Psoas muscle (tissue), 8 donors: ENCODE data around the gene MYADM. TPM values are rescaled to one million over a fixed set of nuclear protein-coding genes. Genes with fewer than 3 reads are reported as not detected.

Experiments used
- ATAC-seq, 4 donors: fragments of 200-7000 bp; cut with Tn5 transposase; one replicate each; pipeline ENCODE4 v1.9.1; 2020; ENCODE audit warnings: moderate library complexity in 3 of 4, mild to moderate bottlenecking in 2 of 4
- DNase-seq, 2 donors: peaks; one replicate each; pipeline ENCODE4 v3.0.0-alpha.2; 2020
- H3K27ac ChIP-seq: fragments of 200-600 bp; one replicate; pipeline ENCODE4 v1.8.0; 2022
- H3K27me3 ChIP-seq, 3 donors: fragments of 200-600 bp in 1 of 3; one replicate each; pipeline versions ENCODE4 v1.6.1 to v1.8.0; 2013 to 2022; ENCODE audit warnings: low read length in 2 of 3, mild to moderate bottlenecking in 2 of 3, moderate library complexity in 1 of 3; ENCODE audit not compliant: insufficient read depth in 3 of 3
- H3K36me3 ChIP-seq, 2 donors: fragments of 200-600 bp in 1 of 2; one replicate each; pipeline versions ENCODE4 v1.6.1 to v1.8.0; 2013 to 2022; ENCODE audit warnings: low read depth in 1 of 2, mild to moderate bottlenecking in 1 of 2, moderate library complexity in 1 of 2; ENCODE audit not compliant: insufficient read depth in 1 of 2
- H3K4me1 ChIP-seq: fragments of 200-600 bp; one replicate; pipeline ENCODE4 v1.8.0; 2022
- H3K4me3 ChIP-seq: fragments of 200-600 bp; one replicate; pipeline ENCODE4 v1.8.0; 2022; ENCODE audit warnings: mild to moderate bottlenecking
- H3K9me3 ChIP-seq: fragments of 200-600 bp; one replicate; pipeline ENCODE4 v1.8.0; 2022
- WGBS, 3 donors: extraction: QIAGEN DNeasy Blood & Tissue Kit; methylation state at CpG; one replicate each; pipeline versions ENCODE4 v1.1.6 to v1.1.7; 2013; 5-methylcytosine and 5-hydroxymethylcytosine counted together
- intact Hi-C, 2 donors: fragments of 100-400 bp; cut with DNase I; formaldehyde crosslinking; loops; one replicate each; pipeline versions ENCODE4 v1.11.0 to v1.14.2; 2022
- polyA plus RNA-seq, 3 donors: library from polyadenylated mRNA; stranded (reverse); fragments of 200-250 nt; gene quantifications; one replicate each; pipeline ENCODE4 v1.2.3, GENCODE V29; 2013
- total RNA-seq, 4 donors: library from RNA; stranded (reverse); fragmentation: NEBNext Ultra II Directional in 2 of 4; extraction: Animal tissue kit (Norgen Biotek cat#: 25700) in 2 of 4; gene quantifications; one replicate each; pipeline versions ENCODE4 v1.2.1 to v1.2.4, GENCODE V29; 2021 to 2023
- TF ChIP-seq, protein P1 (sequence below): fragments of 200-600 bp; IDR thresholded peaks from one replicate; pipeline ENCODE4 v1.8.0; 2022; ENCODE audit warnings: antibody characterized with exemption
- donor health status: healthy with polysubstance abuse.
- donor health status: DM: no; HTN: no; CAD: no; lungs with moderate emphysema.
- donor health status: Bipolar disorder and iron deficiency.
- donor health status: healthy.
- donor health status: DM: yes; HTN: yes; CAD: no.
- donor health status: DM: no; HTN: no; CAD: no.
- donor health status: DM: no; HTN: no; CAD: no.
- donor health status: DM: yes; HTN: yes; CAD: no.

Gene MYADM
- total and polyA plus RNA-seq, 7 donors: 5.5 to 23.3 (median 17.2) TPM

DNA sequence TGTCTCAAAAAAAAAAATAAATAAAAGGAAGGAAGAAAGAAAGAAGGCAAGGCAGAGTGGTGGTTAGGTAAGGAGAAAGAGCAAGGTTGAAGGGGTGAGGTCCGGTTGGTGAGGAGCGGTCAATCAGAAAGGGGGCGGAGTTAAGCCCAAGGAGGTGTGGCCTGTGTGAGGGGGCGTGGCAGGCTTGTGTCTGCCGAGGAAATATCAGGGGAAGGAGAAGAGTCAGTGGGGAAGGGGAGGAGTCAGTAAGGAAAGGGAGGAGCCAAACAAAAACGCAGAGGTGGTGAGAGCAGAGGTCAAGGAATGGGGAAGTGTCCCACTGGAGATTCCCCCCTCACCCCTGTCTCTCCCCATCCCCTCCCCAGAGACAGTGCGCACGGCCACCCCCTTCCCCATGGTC, 47.3 kb downstream of the MYADM start:
- Histone ChIP-seq H3K4me1 (no peaks in the 10 kb centered on the region), H3K27ac (no peak overlapping the region), H3K27me3 (peaks cover 0 to 38% (median 16%) of the 10 kb centered on the region in 3 donors), H3K9me3 (no peaks in the 10 kb centered on the region), H3K36me3 (no peaks in the 10 kb centered on the region), H3K4me3 (no peak overlapping the region)
- DNase-seq: no peak
- intact Hi-C loops: no loop called here
- TF ChIP-seq, protein P1, sequence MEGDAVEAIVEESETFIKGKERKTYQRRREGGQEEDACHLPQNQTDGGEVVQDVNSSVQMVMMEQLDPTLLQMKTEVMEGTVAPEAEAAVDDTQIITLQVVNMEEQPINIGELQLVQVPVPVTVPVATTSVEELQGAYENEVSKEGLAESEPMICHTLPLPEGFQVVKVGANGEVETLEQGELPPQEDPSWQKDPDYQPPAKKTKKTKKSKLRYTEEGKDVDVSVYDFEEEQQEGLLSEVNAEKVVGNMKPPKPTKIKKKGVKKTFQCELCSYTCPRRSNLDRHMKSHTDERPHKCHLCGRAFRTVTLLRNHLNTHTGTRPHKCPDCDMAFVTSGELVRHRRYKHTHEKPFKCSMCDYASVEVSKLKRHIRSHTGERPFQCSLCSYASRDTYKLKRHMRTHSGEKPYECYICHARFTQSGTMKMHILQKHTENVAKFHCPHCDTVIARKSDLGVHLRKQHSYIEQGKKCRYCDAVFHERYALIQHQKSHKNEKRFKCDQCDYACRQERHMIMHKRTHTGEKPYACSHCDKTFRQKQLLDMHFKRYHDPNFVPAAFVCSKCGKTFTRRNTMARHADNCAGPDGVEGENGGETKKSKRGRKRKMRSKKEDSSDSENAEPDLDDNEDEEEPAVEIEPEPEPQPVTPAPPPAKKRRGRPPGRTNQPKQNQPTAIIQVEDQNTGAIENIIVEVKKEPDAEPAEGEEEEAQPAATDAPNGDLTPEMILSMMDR: no peak
- no peak for ATAC-seq
- WGBS, 3 donors: 55 to 59% (median 58%) methylated on average over 8 of the region's 8 CpGs

DNA sequence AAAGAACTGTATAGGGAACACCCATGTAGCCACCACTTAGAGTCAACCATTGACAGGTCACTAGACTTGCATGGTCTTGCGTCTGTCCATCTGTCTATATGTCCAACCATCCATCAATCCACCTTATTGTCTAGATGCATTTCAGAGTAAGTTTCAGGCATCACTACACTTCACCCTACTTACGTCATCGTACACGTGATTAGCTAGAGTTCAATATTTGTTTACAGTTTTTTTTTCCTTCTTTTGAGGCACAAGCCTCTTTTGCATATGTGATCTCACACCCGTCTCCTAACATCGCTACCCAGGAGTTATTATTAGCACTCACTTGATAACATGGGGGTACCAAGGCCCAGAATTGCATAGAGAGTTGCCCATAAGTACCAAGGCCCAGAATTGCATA, 48.3 kb downstream of the MYADM start:
- Histone ChIP-seq H3K27ac (no peak overlapping the region), H3K36me3 (no peaks in the 10 kb centered on the region), H3K4me1 (no peaks in the 10 kb centered on the region), H3K9me3 (no peaks in the 10 kb centered on the region), H3K4me3 (no peak overlapping the region), H3K27me3 (peaks cover 0 to 28% (median 12%) of the 10 kb centered on the region in 3 donors)
- TF ChIP-seq, protein P1: no peak
- intact Hi-C loops: no loop called here
- ATAC-seq (no peak), DNase-seq (no peak)
- WGBS, 3 donors: 75 to 76% (median 75%) methylated on average over 6 of the region's 6 CpGs

DNA sequence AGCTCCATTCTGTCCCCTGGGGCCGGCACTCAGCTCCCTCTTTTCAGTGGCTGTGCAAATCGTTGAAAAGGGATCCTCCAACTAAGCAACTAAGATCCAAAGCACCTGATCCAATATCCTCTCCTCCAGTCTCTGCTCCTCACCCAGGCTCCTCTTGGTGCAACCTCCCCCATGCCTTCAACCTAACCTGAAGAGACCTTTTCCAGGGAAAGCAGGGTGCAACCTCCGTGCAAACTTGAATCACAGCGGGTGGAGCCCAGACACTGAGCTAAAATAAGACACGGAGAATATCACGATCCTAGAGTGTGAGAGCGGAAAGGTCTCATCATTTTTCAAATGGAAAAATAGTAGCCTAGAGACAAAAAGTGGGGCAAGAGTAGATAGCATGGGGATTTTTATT, 49.7 kb downstream of the MYADM start:
- Histone ChIP-seq H3K27ac (no peak overlapping the region), H3K9me3 (no peaks in the 10 kb centered on the region), H3K27me3 (peaks cover 0 to 15% (median 7%) of the 10 kb centered on the region in 3 donors), H3K4me3 (no peak overlapping the region), H3K36me3 (no peaks in the 10 kb centered on the region), H3K4me1 (no peaks in the 10 kb centered on the region)
- ATAC-seq: no peak
- intact Hi-C loops: no loop called here
- no peak for DNase-seq
- 77 to 81% (median 80%) methylated on average over 7 of the region's 7 CpGs for WGBS, 3 donors
- TF ChIP-seq, protein P1: no peak

Other genes with a start within 250 kb of the MYADM start
- under 1 TPM in 1 of 4 donors, not detected in 3; 0.36 TPM for gene DPRX, start 235.9 kb upstream of the MYADM start, total RNA-seq
- not detected for gene DPRX, start 235.9 kb upstream of the MYADM start, polyA plus RNA-seq
- under 1 TPM; 0.16 to 0.44 (median 0.21) TPM for gene NLRP12, start 43.6 kb upstream of the MYADM start, total RNA-seq
- under 1 TPM; 0.04 to 0.17 (median 0.05) TPM for gene NLRP12, start 43.6 kb upstream of the MYADM start, polyA plus RNA-seq
- gene PRKCG, start 14.3 kb downstream of the MYADM start, total RNA-seq: not detected
- under 1 TPM in 1 of 3 donors, not detected in 2; 0.01 TPM for gene PRKCG, start 14.3 kb downstream of the MYADM start, polyA plus RNA-seq
- not detected for gene CACNG7, start 41.4 kb downstream of the MYADM start, total RNA-seq
- under 1 TPM in 1 of 3 donors, not detected in 2; 0.05 TPM for gene CACNG7, start 41.4 kb downstream of the MYADM start, polyA plus RNA-seq
- under 1 TPM; 0.15 to 0.26 (median 0.17) TPM for gene CACNG8, start 95.1 kb downstream of the MYADM start, total RNA-seq
- under 1 TPM; 0.04 to 0.42 (median 0.08) TPM for gene CACNG8, start 95.1 kb downstream of the MYADM start, polyA plus RNA-seq
- gene CACNG6, start 123.8 kb downstream of the MYADM start, total RNA-seq: 10 to 100 TPM; 18.4 to 33.1 (median 28.5) TPM
- gene CACNG6, start 123.8 kb downstream of the MYADM start, polyA plus RNA-seq: 10 to 100 TPM in 2 of 3 donors, 1 to 10 TPM in 1; 2.1 to 20.4 (median 19.0) TPM
- not detected for gene VSTM1, start 196.0 kb downstream of the MYADM start, total RNA-seq
- not detected for gene VSTM1, start 196.0 kb downstream of the MYADM start, polyA plus RNA-seq
- gene TARM1, start 213.5 kb downstream of the MYADM start, total RNA-seq: not detected
- not detected for gene TARM1, start 213.5 kb downstream of the MYADM start, polyA plus RNA-seq
- gene OSCAR, start 232.9 kb downstream of the MYADM start, total RNA-seq: under 1 TPM; 0.22 to 0.99 (median 0.70) TPM
- under 1 TPM; 0.10 to 0.33 (median 0.31) TPM for gene OSCAR, start 232.9 kb downstream of the MYADM start, polyA plus RNA-seq
- 100 to 1,000 TPM; 260 to 361 (median 307) TPM for gene NDUFA3, start 235.0 kb downstream of the MYADM start, total RNA-seq
- gene NDUFA3, start 235.0 kb downstream of the MYADM start, polyA plus RNA-seq: 100 to 1,000 TPM; 302 to 473 (median 338) TPM
- 10 to 100 TPM; 11.0 to 22.9 (median 13.8) TPM for gene TFPT, start 247.8 kb downstream of the MYADM start, total RNA-seq
- gene TFPT, start 247.8 kb downstream of the MYADM start, polyA plus RNA-seq: 10 to 100 TPM; 23.7 to 38.3 (median 25.2) TPM
- 10 to 100 TPM; 32.3 to 41.6 (median 36.4) TPM for gene PRPF31, start 247.9 kb downstream of the MYADM start, total RNA-seq
- gene PRPF31, start 247.9 kb downstream of the MYADM start, polyA plus RNA-seq: 10 to 100 TPM; 32.5 to 54.3 (median 52.9) TPM